SKM-1 (cell line): ENCODE data around the gene PTPRN2.
"Not testable (repeated sequence)": the region's sequence is repeated elsewhere in the genome, so short reads cannot be mapped to it uniquely, and the experiment has no call there.

Source experiments
- DNase-seq: peaks from one replicate; lab custom pipeline; 2025; ENCODE audit not compliant: unreplicated experiment; lab: John Stamatoyannopoulos, UW

The PTPRN2 gene

GRCh38 chr7:158587162-158588084, at the start of gene PTPRN2:
PTPRN2 (minus strand) TSS chr7:158587823.
- DNase-seq = no peak

- no peak for DNase-seq
Observed at GRCh38 chr7:158633055-158633956, 45.7 kb upstream of the PTPRN2 start.

- DNase-seq = no peak
Observed at GRCh38 chr7:158631574-158632195, 44.1 kb upstream of the PTPRN2 start.

- DNase-seq = not testable (repeated sequence)
Observed at GRCh38 chr7:158626289-158626688, 38.7 kb upstream of the PTPRN2 start.

- DNase-seq = no peak
Observed at GRCh38 chr7:158623241-158623640, 35.6 kb upstream of the PTPRN2 start.

- DNase-seq = no peak
Observed at GRCh38 chr7:158620839-158621441, 33.3 kb upstream of the PTPRN2 start.

GRCh38 chr7:158620418-158620817, 32.8 kb upstream of the PTPRN2 start:
- DNase-seq = no peak

- no peak for DNase-seq
Observed at GRCh38 chr7:158618745-158619140, 31.1 kb upstream of the PTPRN2 start.

GRCh38 chr7:158617737-158618128, 30.1 kb upstream of the PTPRN2 start:
- no peak for DNase-seq

GRCh38 chr7:158616050-158616449, 28.4 kb upstream of the PTPRN2 start:
- no peak for DNase-seq

- no peak for DNase-seq
Observed at GRCh38 chr7:158614700-158615099, 27.1 kb upstream of the PTPRN2 start.

GRCh38 chr7:158613481-158613880, 25.9 kb upstream of the PTPRN2 start:
- DNase-seq = no peak

GRCh38 chr7:158612546-158612945, 24.9 kb upstream of the PTPRN2 start:
- DNase-seq = no peak

GRCh38 chr7:158611541-158611940, 23.9 kb upstream of the PTPRN2 start:
- DNase-seq = no peak

- no peak for DNase-seq
Observed at GRCh38 chr7:158609313-158609974, 21.8 kb upstream of the PTPRN2 start.

- no peak for DNase-seq
Observed at GRCh38 chr7:158607563-158607962, 19.9 kb upstream of the PTPRN2 start.

GRCh38 chr7:158606671-158607424, 19.2 kb upstream of the PTPRN2 start:
- DNase-seq = no peak

- DNase-seq = no peak
Observed at GRCh38 chr7:158606129-158606528, 18.5 kb upstream of the PTPRN2 start.
